ENCODE measurements around the gene CETN1.

The CETN1 gene

DNA sequence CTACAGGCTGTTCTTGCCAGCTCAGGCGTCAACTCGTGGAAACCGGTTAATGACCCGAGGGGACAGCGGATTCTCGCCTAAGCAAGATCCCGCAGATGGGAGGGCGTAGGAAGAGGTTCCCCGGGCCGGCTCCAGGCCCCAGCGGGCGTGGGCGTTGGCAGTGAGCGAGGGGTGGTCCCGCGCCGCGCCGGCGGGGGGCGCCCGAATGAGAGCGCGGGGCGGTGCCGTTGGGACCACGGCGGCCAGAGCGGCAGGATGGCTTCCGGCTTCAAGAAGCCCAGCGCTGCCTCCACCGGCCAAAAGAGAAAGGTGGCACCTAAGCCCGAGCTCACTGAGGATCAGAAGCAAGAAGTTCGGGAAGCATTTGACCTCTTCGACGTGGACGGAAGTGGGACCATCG lies at the start of gene CETN1:
Gene CETN1 (plus strand): TSS at position 227 of the 400 bp plus-strand sequence. CDS start 29 bp downstream, at position 256.
- DNase-seq, result no peak

DNA sequence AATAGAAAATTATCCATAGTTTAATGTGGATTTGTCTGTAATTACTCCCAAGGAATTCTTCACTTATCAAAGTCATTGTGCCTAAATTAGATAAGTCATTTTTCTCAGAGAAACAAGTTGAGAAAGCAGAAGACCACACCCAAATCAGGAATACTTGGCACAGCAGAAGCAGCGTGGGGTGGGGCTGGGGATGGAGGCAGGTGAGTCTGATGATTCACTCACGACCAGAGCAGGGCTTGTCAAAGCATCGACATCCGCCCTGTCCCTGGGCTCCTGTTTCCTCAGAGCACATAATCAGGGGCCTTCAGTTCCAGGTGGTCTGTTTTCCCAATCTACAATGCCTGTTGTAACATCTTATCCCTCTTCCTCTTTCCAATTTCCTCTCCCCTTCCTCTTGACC lies 48.2 kb upstream of the CETN1 start:
- no peak for DNase-seq

DNA sequence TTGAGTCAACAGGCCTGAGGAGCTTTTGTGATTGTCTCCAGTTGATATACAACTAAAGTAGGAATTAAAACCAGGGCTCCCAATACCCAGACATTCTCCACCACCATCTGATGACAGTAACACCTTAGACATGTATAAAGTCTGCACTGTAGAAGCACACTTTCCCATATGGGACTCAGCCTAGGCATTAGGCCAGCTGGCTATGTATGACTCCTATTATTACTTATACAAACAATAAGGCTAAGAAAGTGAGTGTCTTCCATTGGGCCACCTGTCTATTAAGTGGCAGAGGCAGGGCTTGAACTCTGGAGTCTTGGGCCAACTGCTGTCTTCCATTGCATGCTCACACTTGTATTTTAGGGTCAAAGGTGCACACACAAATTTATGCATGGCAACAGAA lies 47.5 kb upstream of the CETN1 start:
- DNase-seq, result no peak

- DNase-seq, result no peak
Measured at GRCh38 chr18:533995-534601, 46.1 kb upstream of the CETN1 start.

DNA sequence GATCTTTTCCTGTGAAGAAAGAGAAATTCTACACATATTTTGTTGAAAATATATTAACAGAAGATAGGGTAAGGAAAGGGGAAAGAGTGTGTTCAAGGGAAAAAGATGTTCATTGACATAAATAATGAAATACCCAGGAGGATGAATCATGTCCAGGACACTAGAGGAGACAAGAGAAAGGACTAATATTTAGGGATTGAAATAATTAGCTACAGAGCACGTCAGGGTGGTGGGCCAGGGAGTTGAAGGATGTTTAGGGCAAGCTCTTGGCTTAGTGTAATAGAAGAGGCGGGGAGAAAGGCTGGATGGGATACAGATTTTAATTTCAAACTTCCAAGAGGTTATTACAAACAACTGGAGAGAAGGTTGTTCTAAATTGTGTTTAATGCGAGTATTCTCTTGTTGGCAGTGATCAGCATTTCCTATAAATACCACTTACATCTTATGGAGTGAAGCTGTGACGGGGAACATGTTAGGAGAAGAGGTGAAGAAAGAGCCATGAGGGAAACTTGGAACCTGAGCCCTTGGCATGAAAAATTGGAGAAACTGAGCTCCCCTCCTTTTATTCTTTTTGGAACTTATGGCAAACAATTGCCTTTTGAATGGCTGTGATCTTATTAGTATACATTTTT lies 36.6 kb upstream of the CETN1 start:
- DNase-seq, result no peak

GRCh38 chr18:549967-550366 lies 30.2 kb upstream of the CETN1 start:
- DNase-seq, result no peak

DNA sequence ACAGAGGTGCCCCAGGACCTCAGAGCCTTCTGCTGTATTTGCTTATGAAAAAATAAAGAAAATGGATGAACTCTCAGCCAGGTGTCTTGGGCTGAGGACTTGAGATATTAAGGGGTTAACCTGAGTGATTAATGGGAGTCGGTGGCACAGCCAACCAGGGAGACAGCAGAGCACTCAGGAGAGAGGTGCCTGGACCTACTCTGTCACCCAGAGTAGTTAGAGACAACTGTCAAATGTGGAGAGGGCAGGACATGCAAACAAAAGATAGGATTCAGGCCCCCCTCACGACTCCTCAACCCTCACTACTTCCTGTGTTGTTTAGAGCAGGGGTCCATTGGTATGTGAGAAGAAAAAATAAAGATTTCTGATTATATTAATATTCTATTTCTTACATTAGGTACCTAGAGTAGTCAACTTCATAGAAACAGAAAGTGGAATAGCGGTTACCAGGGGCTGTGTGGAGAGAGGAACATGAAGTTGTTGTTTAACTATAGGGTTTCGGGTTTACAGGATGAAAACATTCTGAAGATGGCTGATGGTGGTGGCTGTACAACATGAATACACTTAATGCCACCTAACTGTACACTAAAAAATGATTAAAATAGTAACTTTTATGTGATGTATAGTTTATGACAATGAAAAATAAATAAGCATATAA lies 28.6 kb upstream of the CETN1 start:
- no peak for DNase-seq

- DNase-seq, result no peak
Measured at GRCh38 chr18:555705-556457, 24.3 kb upstream of the CETN1 start.

GRCh38 chr18:564708-565561 lies 15.2 kb upstream of the CETN1 start:
- DNase-seq, result no peak

DNA sequence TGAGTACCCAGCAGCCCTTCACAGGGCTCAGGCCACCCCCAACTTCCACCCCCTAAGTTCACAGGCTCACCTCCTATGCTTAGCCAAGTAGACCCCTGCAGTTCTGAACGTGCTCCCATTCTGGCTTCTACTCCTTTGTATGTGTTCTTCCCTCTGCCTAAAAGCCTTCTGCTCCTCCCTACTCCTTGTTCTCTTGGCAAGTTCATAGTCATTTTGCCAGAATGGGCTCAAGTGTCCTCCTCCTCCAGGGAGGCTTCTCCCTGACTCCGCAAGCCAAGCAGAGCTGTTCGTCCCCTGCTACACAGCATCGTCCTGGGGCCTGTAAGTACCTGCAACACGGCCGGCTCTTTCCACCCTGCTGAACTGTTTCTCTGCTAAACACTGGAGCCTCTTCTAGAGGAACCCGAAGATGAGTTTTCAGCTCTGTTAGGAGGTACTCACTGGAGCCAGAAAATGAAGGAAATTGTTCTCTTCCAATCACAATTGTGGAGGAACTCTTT lies 14.6 kb upstream of the CETN1 start:
- DNase-seq, result no peak

GRCh38 chr18:567122-567521 lies 13.1 kb upstream of the CETN1 start:
- DNase-seq, result no peak

DNA sequence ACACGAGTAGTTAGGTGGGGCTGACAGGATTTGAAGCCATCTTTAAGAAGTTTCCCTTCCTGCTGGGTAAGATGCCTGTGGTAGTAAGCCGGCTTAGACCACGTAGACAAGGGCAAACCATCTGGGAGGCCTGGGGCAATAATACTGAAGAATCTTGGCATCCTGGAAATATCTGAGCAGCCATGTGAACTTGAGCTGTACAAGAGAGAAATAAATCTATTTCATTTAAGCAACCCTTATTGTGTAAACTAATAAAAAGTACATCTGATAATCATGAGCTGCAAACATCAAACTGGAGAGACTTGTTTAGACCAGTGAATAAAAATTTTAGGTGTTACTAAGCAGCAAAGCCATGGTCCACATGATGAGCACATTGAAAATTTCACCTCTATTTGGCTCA lies 11.4 kb upstream of the CETN1 start:
- no peak for DNase-seq

- no peak for DNase-seq
Measured at GRCh38 chr18:570256-570655, 9.9 kb upstream of the CETN1 start.

DNA sequence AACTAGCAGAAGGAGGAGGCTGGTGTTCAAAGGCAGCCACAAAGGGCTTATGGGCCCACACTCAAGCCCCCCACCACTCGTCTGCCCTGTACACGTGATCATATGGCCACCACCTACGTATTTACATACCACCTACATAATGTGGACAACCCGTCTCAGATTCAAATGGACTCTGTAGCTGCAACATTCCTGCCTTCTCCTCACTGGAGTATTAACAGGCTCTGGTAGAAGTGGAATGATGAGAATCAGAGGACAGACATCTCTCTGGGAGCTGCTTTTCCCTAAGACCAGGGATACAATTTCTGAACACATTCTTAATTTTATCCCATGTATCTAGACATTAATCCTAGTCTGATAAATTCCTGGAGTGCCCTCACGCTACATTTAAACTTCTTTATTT lies 9.5 kb upstream of the CETN1 start:
- no peak for DNase-seq

DNA sequence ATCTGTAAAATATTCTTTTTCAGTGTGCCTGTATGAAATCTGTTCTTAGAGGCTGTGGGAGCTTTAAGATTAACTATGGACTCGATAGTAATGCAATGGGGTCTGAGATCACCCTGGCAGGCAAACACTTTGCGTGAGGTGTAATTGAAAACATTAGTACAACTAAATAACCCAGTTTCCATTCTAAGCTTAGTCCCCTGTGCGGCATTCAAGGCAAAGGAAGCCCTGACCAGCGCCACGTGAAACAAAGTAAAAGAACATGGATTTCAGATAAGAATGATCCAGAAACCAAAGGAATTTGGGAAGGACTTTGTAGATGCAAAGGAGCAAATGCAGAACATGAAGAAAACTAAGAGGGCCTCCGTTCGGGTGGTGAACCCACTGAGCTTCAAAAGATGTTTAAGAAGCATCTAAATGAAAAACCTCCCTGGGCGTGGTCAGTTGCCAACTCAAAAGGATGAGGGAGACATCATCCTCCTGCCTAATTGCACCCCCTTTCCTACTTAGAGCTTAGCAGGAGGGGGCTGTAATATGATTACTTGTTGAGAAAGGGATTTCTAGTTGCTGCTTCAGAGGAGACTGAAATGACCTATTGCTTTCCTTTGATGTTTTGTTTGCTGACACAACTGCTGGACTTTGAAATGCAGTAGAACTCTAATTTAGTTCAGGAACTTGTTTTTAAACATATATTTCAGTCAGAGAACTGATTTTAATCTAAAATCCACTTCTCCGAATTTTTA lies 7.9 kb upstream of the CETN1 start:
- no peak for DNase-seq

DNA sequence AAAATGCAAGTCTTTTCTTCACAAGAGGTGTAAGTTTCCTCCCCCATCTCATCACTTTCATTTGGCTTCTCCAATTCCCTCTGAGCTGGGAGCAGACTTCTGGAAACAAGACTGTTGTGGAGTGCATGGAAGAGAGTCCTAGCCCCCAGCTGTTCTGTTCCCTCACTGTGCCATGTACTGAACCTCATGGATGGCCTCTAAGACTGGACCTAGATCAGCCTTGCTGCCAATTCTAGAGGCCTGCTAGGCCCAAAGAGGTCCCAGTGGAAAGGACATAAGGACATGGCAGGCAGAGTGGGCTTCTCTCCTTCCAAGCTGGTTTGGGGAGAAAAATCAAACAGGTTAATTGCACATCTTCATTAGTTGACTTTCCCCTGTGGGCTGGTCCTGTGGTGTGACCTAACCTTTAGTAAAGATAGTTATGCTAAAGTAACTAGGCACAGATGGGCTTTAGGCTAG lies 7.3 kb upstream of the CETN1 start:
- no peak for DNase-seq

- DNase-seq, result no peak
Measured at GRCh38 chr18:573385-573784, 6.8 kb upstream of the CETN1 start.

GRCh38 chr18:574149-574860 lies 5.9 kb upstream of the CETN1 start:
- no peak for DNase-seq

- no peak for DNase-seq
Measured at GRCh38 chr18:574865-575645, 5.1 kb upstream of the CETN1 start.

GRCh38 chr18:576924-577323 lies 3.3 kb upstream of the CETN1 start:
- no peak for DNase-seq
